Tibial nerve (tissue), 4 donors: ENCODE data around the gene ZNF407.

Experiments used
- CTCF ChIP-seq, 5 experiments: fragments of 200-600 bp in 3 of 5; fragments of 450-650 bp in 2 of 5; sonication (generic) in 3 of 5; IDR thresholded peaks; one replicate each; pipeline ENCODE4 v1.5.1; 2016 to 2019; ENCODE audit warnings: antibody characterized with exemption in 5 of 5, mild to moderate bottlenecking in 3 of 5, moderate library complexity in 2 of 5
- EP300 ChIP-seq, 2 donors: sonication (generic); formaldehyde crosslinking; IDR thresholded peaks; one replicate each; pipeline ENCODE4 v1.6.1; 2017; ENCODE audit warnings: antibody characterized with exemption in 2 of 2, mild to moderate bottlenecking in 1 of 2

GRCh38 chr18:74976331-74976909 lies 378.8 kb downstream of the ZNF407 start:
- TF ChIP-seq CTCF (IDR thresholded peaks at IDR 0.05) = no peak
- no peak for TF ChIP-seq EP300 (IDR thresholded peaks at IDR 0.05)
